KOPT-K1 (cell line): ENCODE measurements around the gene RIN2.
"Not testable (repeated sequence)": the region's sequence is repeated elsewhere in the genome, so short reads cannot be mapped to it uniquely, and the experiment has no call there.

Source experiments
- H3K27ac ChIP-seq: fragments of 200-600 bp; sonication (generic); 2 replicates; pipeline ENCODE4 v1.5.1; 2016; ENCODE audit warnings: antibody characterized with exemption, mild to moderate bottlenecking, low read depth, low read length; ENCODE audit not compliant: poor library complexity, severe bottlenecking
- H3K36me3 ChIP-seq: fragments of 200-600 bp; sonication (generic); 2 replicates; pipeline ENCODE4 v1.5.1; 2017; ENCODE audit warnings: antibody characterized with exemption, mild to moderate bottlenecking, low read length, moderate library complexity; ENCODE audit not compliant: insufficient read depth
- H3K9me3 ChIP-seq: fragments of 200-600 bp; sonication (generic); 2 replicates; pipeline ENCODE4 v1.5.1; 2017; ENCODE audit warnings: antibody characterized with exemption, low read length, mild to moderate bottlenecking; ENCODE audit not compliant: insufficient read depth, poor library complexity, severe bottlenecking

Gene RIN2

DNA sequence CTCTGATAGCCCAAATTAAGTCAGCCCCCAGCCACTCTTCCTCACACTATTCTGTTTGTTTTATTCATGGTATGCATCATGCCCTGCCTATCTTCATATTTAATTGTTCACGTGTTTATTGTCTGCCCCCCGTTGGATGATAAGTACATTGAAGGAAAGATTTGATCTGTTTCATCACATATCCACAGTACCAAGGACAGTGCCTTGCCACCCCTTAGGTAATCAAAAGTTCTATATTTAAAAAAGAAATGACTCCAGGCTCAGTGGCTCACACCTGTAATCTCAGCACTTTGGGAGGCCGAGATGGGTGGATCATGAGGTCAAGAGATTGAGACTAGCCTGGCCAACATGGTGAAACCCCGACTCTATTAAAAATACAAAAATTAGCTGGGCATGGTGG is 10.2 kb upstream of the RIN2 start:
- no peaks in the 10 kb centered on the region for H3K36me3 ChIP-seq
- H3K9me3 ChIP-seq: peaks cover 6% of the 10 kb centered on the region
- H3K27ac ChIP-seq: no peak overlapping the region

DNA sequence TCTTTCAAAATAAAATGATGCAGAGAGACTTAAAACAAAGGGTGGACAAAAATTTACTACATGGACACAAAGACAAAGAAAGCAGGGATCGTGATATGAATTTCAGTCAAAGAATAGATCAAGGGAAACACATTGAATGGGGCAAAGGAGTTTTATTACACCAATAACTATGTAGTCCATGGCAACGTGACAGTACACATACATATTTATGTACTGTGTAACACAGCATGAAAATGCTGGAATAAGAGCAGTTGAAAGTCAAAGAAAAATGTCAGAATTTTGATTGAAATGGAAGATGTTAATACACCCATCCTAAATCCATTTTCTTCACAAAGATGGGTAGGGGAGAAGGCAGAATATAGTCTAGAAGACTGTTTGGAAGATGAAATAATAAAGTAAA is 9.4 kb upstream of the RIN2 start:
- Histone ChIP-seq H3K27ac (no peak overlapping the region), H3K9me3 (peaks cover 6% of the 10 kb centered on the region), H3K36me3 (no peaks in the 10 kb centered on the region)

- Histone ChIP-seq H3K9me3 (peaks cover 6% of the 10 kb centered on the region), H3K36me3 (no peaks in the 10 kb centered on the region), H3K27ac (no peak overlapping the region)
Measured at GRCh38 chr20:19749618-19750071, 8.4 kb upstream of the RIN2 start.

GRCh38 chr20:19750101-19750606 is 7.9 kb upstream of the RIN2 start:
- Histone ChIP-seq H3K36me3 (no peaks in the 10 kb centered on the region), H3K9me3 (peaks cover 6% of the 10 kb centered on the region), H3K27ac (no peak overlapping the region)

GRCh38 chr20:19750907-19751636 is 7.0 kb upstream of the RIN2 start:
- H3K36me3 ChIP-seq: no peaks in the 10 kb centered on the region
- no peak overlapping the region for H3K27ac ChIP-seq
- H3K9me3 ChIP-seq: no peaks in the 10 kb centered on the region

- H3K9me3 ChIP-seq: not testable (repeated sequence)
Measured at GRCh38 chr20:19754201-19754600, 3.9 kb upstream of the RIN2 start.

DNA sequence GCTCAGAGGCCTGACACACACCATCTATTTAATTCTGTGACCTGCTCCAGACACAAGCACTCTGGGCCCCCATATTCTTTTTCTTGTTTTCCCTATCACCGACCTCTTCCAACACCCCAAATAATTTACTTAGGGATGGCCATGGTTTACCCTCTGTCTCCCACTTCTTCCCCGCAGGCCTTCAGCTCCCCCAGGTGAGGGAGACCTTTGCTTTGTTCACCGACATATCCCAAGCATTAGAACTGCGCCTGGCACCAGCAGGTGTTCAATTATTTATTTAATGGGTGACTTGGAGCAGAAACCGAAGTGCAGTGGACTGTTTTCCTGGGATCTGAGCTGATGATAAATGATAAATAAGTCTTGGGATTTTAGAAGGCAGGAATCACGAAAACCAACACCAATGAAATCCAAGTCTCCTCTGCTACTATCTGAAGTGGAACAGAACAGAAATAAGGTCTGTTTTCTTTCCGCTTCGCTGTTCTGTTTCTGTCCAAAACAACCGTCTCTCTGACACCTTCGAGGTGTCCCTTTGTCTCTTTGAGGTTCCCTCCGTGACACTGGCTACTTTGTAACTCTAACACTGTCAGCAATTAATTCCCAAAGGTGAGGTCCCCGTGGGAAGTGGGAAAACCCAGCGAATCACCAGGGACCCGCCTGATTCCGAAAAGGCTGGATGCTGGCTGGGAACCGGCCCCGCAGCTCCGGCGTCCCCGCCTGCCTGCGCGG is 1.1 kb upstream of the RIN2 start:
- Histone ChIP-seq H3K27ac (no peak overlapping the region), H3K36me3 (no peaks in the 10 kb centered on the region), H3K9me3 (no peaks in the 10 kb centered on the region)

More at GRCh38 chr20:19754201-19754600, 3.9 kb upstream of the RIN2 start:
- H3K27ac ChIP-seq, H3K36me3 ChIP-seq: not testable (repeated sequence)

GRCh38 chr20:19757487-19758132 is 448 bp upstream of the RIN2 start:
- no peak overlapping the region for H3K27ac ChIP-seq
- H3K9me3 ChIP-seq: no peaks in the 10 kb centered on the region
- no peaks in the 10 kb centered on the region for H3K36me3 ChIP-seq

- no peaks in the 10 kb centered on the region for H3K9me3 ChIP-seq
- H3K36me3 ChIP-seq: no peaks in the 10 kb centered on the region
- H3K27ac ChIP-seq: no peak overlapping the region
Measured at GRCh38 chr20:19758501-19759331, 658 bp downstream of the RIN2 start.

GRCh38 chr20:19760371-19760721 is 2.3 kb downstream of the RIN2 start:
- Histone ChIP-seq H3K9me3 (no peaks in the 10 kb centered on the region), H3K36me3 (no peaks in the 10 kb centered on the region), H3K27ac (no peak overlapping the region)

DNA sequence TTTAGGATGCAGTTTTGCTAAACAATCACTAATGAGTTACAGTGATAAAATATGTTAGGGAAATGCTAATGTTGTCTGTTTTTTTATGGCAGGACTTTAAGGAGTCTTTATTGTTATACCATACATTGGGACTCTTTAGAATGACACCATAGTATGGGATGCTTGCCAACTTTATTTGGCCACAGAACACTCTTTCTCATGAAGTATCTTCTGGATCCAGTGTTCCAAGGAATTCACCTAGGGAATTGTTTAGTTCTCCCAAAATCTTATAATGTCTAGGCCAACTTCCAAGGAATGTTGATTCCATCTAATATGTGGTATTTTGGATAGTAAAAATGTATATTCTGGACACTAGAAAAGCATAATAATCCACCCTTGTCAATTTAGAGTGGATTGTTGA is 3.3 kb downstream of the RIN2 start:
- no peak overlapping the region for H3K27ac ChIP-seq
- H3K36me3 ChIP-seq: no peaks in the 10 kb centered on the region
- no peaks in the 10 kb centered on the region for H3K9me3 ChIP-seq

DNA sequence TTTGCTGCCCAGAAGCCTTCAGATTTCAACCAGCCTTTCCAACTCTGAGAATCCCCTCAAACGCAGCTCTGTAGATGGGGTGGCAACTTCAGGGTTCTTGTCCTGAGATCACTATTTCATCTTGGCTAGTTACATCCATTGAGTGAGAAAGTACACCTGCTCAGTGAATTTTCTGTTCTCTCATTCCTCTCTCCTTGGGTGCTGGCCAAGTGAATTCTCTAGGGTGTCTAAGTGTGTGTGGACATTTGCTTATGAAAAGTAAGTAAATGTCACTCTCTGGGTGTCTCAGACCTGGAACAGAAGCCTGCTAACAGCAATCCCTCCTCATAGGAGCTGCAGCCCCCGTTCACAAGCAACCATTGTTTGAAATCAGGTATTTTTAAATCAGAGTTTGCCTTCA is 3.8 kb downstream of the RIN2 start:
- no peak overlapping the region for H3K27ac ChIP-seq
- no peaks in the 10 kb centered on the region for H3K9me3 ChIP-seq
- H3K36me3 ChIP-seq: no peaks in the 10 kb centered on the region

- Histone ChIP-seq H3K36me3 (no peaks in the 10 kb centered on the region), H3K9me3 (no peaks in the 10 kb centered on the region), H3K27ac (no peak overlapping the region)
Measured at GRCh38 chr20:19764207-19764606, 6.1 kb downstream of the RIN2 start.

DNA sequence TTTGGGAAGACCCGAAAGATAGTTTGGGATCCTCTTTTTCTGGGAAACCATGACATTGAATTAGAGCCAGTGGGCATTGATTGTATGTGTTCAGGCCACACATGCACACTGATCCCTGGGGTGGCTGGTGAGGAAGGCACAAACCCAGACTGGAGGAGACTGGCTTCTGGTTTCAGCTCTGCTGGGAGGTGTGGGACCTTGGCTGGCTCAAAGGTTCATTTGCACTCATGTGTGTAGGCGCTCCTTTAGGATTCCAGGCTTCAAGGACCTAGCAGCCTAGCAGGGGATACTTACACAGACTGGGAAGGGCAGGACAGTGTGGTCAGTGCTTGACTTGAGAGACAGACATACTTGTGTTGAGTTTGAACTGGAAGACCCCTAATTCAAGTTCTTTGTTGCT is 7.2 kb downstream of the RIN2 start:
- no peak overlapping the region for H3K27ac ChIP-seq
- H3K9me3 ChIP-seq: no peaks in the 10 kb centered on the region
- no peaks in the 10 kb centered on the region for H3K36me3 ChIP-seq

GRCh38 chr20:19765913-19766312 is 7.9 kb downstream of the RIN2 start:
- Histone ChIP-seq H3K27ac (no peak overlapping the region), H3K9me3 (no peaks in the 10 kb centered on the region), H3K36me3 (no peaks in the 10 kb centered on the region)
